HepG2 (cell line): ENCODE measurements around the gene TPBGL. TPM values are rescaled to one million over a fixed set of nuclear protein-coding genes. Genes with fewer than 3 reads are reported as not detected.

Source experiments
- ATAC-seq: fragments of 200-7000 bp; cut with Tn5 transposase; 3 replicates; pipeline ENCODE4 v1.9.1; 2020; ENCODE audit warnings: mild to moderate bottlenecking, moderate library complexity
- BruUV-seq: library from RNA; stranded (reverse); fragments of 400-500 nt; replicated peaks from 2 replicates; lab custom pipeline; 2021; lab: Mats Ljungman, UMichigan
- CTCF ChIA-PET: fragments of 300-600 bp; formaldehyde crosslinking; extraction: SDS; loops from one replicate; lab custom pipeline; 2021; ENCODE audit warnings: low total read pairs, inconsistent platforms, low intra/inter-chr PET ratio; lab: Yijun Ruan, JAX
- POLR2A ChIA-PET: fragments of 350-600 bp; sonication (Branson Sonifier 250); formaldehyde crosslinking; loops from one replicate; lab custom pipeline; 2020; ENCODE audit warnings: antibody characterized with exemption, inconsistent platforms; lab: Yijun Ruan, JAX
- DNase-seq: peaks from one replicate; pipeline ENCODE4 v3.0.0-alpha.2; 2015; ENCODE audit warnings: low spot score
- FAIRE-seq: peaks from 3 replicates; lab custom pipeline; 2011; peaks lifted over from hg19 to GRCh38; lab: Jason Lieb, UNC
- H2AFZ ChIP-seq: one replicate; pipeline ENCODE4 v1.6.1; 2011; ENCODE audit warnings: low read length, inconsistent platforms
- H3K27ac ChIP-seq: fragments of 300-600 bp; 3 replicates; pipeline ENCODE4 v1.8.0; 2011; ENCODE audit warnings: mixed run types, mild to moderate bottlenecking, mixed read lengths, low read length, inconsistent platforms; ENCODE audit not compliant: insufficient read depth; ENCODE audit errors: extremely low read length
- H3K27me3 ChIP-seq, 2 experiments: fragments of 200-600 bp in 1 of 2; 2 replicates in 1 of 2; 3 replicates in 1 of 2; pipeline versions ENCODE4 v1.6.0 to v1.8.0; 2011; ENCODE audit warnings: low read length in 2 of 2, mild to moderate bottlenecking in 2 of 2, moderate library complexity in 2 of 2, inconsistent platforms in 1 of 2; ENCODE audit not compliant: insufficient read depth in 2 of 2, control insufficient read depth in 1 of 2
- H3K36me3 ChIP-seq, 2 experiments: fragments of 200-600 bp in 1 of 2; replicated peaks in 1 of 2; 2 replicates in 1 of 2; 3 replicates in 1 of 2; pipeline versions ENCODE4 v1.5.1 to v1.8.0; 2011; ENCODE audit warnings: low read length in 2 of 2, inconsistent platforms in 1 of 2; ENCODE audit not compliant: insufficient read depth in 2 of 2, control insufficient read depth in 1 of 2
- H3K4me1 ChIP-seq: 2 replicates; pipeline ENCODE4 v1.5.1; 2012; ENCODE audit warnings: low read length, inconsistent platforms; ENCODE audit not compliant: insufficient read depth
- H3K4me2 ChIP-seq: 2 replicates; pipeline ENCODE4 v1.6.0; 2011; ENCODE audit warnings: low read depth, low read length, inconsistent platforms
- H3K4me3 ChIP-seq, 3 experiments: fragments of 200-600 bp in 1 of 3; sonication (generic), shearing (Covaris generic) in 1 of 3; replicated peaks in 1 of 3; 2 replicates each; pipeline ENCODE4 v1.5.1; 2011 to 2016; ENCODE audit warnings: low read length in 3 of 3, inconsistent platforms in 2 of 3, low read depth in 2 of 3, mild to moderate bottlenecking in 2 of 3, control low read depth in 1 of 3, mixed read lengths in 1 of 3; ENCODE audit not compliant: insufficient read depth in 1 of 3
- H3K79me2 ChIP-seq: one replicate; pipeline ENCODE4 v1.6.1; 2011; ENCODE audit warnings: low read length, inconsistent platforms; ENCODE audit not compliant: insufficient read depth
- H3K9ac ChIP-seq: 2 replicates; pipeline ENCODE4 v1.6.0; 2011; ENCODE audit warnings: mild to moderate bottlenecking, low read depth, low read length, inconsistent platforms; ENCODE audit not compliant: insufficient read depth
- H3K9me3 ChIP-seq: 2 replicates; pipeline ENCODE4 v1.5.1; 2012; ENCODE audit warnings: mild to moderate bottlenecking, low read length
- H4K20me1 ChIP-seq: 2 replicates; pipeline ENCODE4 v1.6.0; 2011; ENCODE audit warnings: inconsistent platforms, mild to moderate bottlenecking, low read length, moderate library complexity; ENCODE audit not compliant: insufficient read depth
- BCL3 ChIP-seq: sonication (generic); formaldehyde crosslinking; IDR thresholded peaks from 2 replicates; pipeline ENCODE4 v1.5.1; 2020; ENCODE audit warnings: mild to moderate bottlenecking, missing genetic modification reagents, moderate library complexity
- HHEX ChIP-seq: IDR thresholded peaks from 2 replicates; pipeline ENCODE4 v1.6.1; 2016; ENCODE audit warnings: control low read depth
- ZSCAN12 ChIP-seq: sonication (generic); formaldehyde crosslinking; IDR thresholded peaks from 2 replicates; pipeline ENCODE4 v1.9.0; 2021; ENCODE audit warnings: mild to moderate bottlenecking, missing genetic modification reagents
- WGBS: methylation state at CpG from one replicate; pipeline ENCODE4 v1.1.6; 2017; ENCODE audit warnings: low lambda C conversion rate; 5-methylcytosine and 5-hydroxymethylcytosine counted together
- in situ Hi-C: cut with HindIII; loops from 2 replicates; pipeline ENCODE4 v1.10.0; 2017; ENCODE audit warnings: low pct_unique_long_range_greater_than_20kb; ENCODE audit not compliant: extremely low pct_ligation_motif_present
- intact Hi-C: fragments of 100-400 bp; cut with micrococcal nuclease; formaldehyde crosslinking; loops from one replicate; pipeline ENCODE4 v1.10.0; 2022; ENCODE audit not compliant: unreplicated experiment
- polyA plus RNA-seq, 8 experiments: library from polyadenylated mRNA; depleted of rRNA in 3 of 8; stranded (reverse) in 7 of 8; unstranded in 1 of 8; fragments of >200 nt; fragmentation: Illumina TruSeq in 4 of 8; extraction: Trizol in 4 of 8; gene quantifications; 2 replicates each; pipeline versions ENCODE4 v1.2.1 to v1.2.3, GENCODE V29; 2011 to 2016; ENCODE audit warnings: low read depth in 4 of 8, missing spikeins in 1 of 8, mixed read lengths in 1 of 8; ENCODE audit not compliant: insufficient read depth in 1 of 8
- total RNA-seq, 5 experiments: library from RNA; depleted of rRNA; stranded (reverse); fragments of >200 nt; fragmentation: Illumina TruSeq; extraction: Trizol; gene quantifications; 2 replicates each; pipeline ENCODE4 v1.2.3, GENCODE V29; 2016; ENCODE audit warnings: low read depth in 1 of 5
- TF ChIP-seq, protein P1 (sequence below), 2 experiments: sonication (generic) in 1 of 2; formaldehyde crosslinking in 1 of 2; IDR thresholded peaks; 2 replicates each; pipeline versions ENCODE4 v1.4.0 to v1.6.1; 2016 to 2020; ENCODE audit warnings: borderline replicate concordance in 1 of 2, low read depth in 1 of 2, mild to moderate bottlenecking in 1 of 2, missing genetic modification reagents in 1 of 2

Gene TPBGL
- total and polyA plus RNA-seq, 2 of the 13 experiments (the other 11 are each of a cell fraction or from before 2014, with no cell fraction given) = not detected

DNA sequence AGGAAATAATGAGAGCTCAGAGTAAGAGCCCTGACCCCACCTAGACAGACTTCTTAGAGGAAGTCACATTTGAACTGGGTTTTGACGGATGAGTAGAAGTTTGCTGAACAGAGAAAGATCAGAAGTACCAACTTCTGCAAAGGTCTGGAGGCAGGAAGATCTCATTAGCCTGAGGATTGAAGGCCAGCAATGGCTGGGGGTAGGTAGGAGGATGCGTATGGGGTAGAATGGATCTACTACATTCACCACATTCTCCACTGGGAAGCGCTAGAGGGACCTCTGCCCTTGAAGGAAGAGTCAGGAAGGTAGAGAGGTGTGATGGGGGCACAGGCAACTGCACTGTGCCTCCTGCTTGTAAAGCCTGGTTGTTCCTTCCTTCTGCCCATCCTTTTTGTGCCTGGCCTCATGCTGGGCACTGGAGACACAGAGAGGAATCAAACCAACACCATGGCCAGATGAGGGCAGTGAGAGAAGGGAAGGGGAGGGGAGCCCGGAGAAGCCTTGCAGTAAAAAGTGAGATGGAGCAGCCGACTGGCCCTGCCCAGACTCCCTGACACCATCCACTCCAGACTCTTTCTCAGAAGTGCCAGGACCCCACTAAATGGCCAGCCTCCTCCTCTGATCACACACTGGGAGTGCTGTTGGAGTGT lies 4.9 kb downstream of the TPBGL start:
- intact Hi-C loops = no loop called here
- BruUV-seq = no TSS peak
- no peak overlapping the region for H3K4me2 ChIP-seq
- POLR2A ChIA-PET = no interaction called here
- WGBS = 9% methylated on average over 5 of the region's 5 CpGs
- peaks cover 16% of the 10 kb centered on the region; the same call in 1 of the 2 replicates for H3K4me1 ChIP-seq
- H3K27ac ChIP-seq = no peak overlapping the region
- H3K36me3 ChIP-seq = no peaks in the 10 kb centered on the region
- no peak overlapping the region for H3K9ac ChIP-seq
- peak; percentile 24 for DNase-seq
- TF ChIP-seq HHEX (CRISPR knock-in tag) (no peak), BCL3 (CRISPR knock-in tag) (no peak), ZSCAN12 (no peak)
- TF ChIP-seq, protein P1, sequence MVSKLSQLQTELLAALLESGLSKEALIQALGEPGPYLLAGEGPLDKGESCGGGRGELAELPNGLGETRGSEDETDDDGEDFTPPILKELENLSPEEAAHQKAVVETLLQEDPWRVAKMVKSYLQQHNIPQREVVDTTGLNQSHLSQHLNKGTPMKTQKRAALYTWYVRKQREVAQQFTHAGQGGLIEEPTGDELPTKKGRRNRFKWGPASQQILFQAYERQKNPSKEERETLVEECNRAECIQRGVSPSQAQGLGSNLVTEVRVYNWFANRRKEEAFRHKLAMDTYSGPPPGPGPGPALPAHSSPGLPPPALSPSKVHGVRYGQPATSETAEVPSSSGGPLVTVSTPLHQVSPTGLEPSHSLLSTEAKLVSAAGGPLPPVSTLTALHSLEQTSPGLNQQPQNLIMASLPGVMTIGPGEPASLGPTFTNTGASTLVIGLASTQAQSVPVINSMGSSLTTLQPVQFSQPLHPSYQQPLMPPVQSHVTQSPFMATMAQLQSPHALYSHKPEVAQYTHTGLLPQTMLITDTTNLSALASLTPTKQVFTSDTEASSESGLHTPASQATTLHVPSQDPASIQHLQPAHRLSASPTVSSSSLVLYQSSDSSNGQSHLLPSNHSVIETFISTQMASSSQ (IDR thresholded peaks at IDR 0.05; ENCODE audit: low read depth) = no peak
- TF ChIP-seq, protein P1 (CRISPR knock-in tag; IDR thresholded peaks at IDR 0.05; ENCODE audit: borderline replicate concordance) = no peak
- H3K79me2 ChIP-seq = no peaks in the 10 kb centered on the region
- CTCF ChIA-PET = no interaction called here
- no peak overlapping the region for H2AFZ ChIP-seq
- no peaks in the 10 kb centered on the region for H3K9me3 ChIP-seq
- no peak for FAIRE-seq
- in situ Hi-C loops = loop anchor here (5.0 to 10.0 kb wide), 4 partner anchors 33 to 311 kb away; no protein-coding TSS in a partner anchor
- H3K4me3 ChIP-seq = no peak overlapping the region
- peaks cover 8 to 48% of the 10 kb centered on the region in 2 experiments for H3K27me3 ChIP-seq
- 0 out of 2 replicates have a peak, but pooled peaks cover 2% of the 10 kb centered on the region for H4K20me1 ChIP-seq
- peak; percentile 25; the same call in 2 of the 3 replicates for ATAC-seq
